HepG2 (cell line): ENCODE results near the gene ZBTB17. TPM values are rescaled to one million over a fixed set of nuclear protein-coding genes. Genes with fewer than 3 reads are reported as not detected.

ENCODE experiments used
- MTF1 ChIP-seq: sonication (generic); formaldehyde crosslinking; IDR thresholded peaks from 2 replicates; pipeline ENCODE4 v1.5.0; 2020; ENCODE audit warnings: missing genetic modification reagents
- POLR2AphosphoS5 ChIP-seq: IDR thresholded peaks from 2 replicates; pipeline ENCODE4 v1.6.1; 2012; ENCODE audit warnings: low read depth, low read length
- SNAPC4 ChIP-seq: sonication (generic); formaldehyde crosslinking; IDR thresholded peaks from 2 replicates; pipeline ENCODE4 v1.4.0; 2020; ENCODE audit warnings: mild to moderate bottlenecking, missing genetic modification reagents
- SOX6 ChIP-seq, 2 experiments: fragments of 450-650 bp in 1 of 2; sonication (generic) in 1 of 2; formaldehyde crosslinking in 1 of 2; IDR thresholded peaks; 2 replicates each; pipeline versions ENCODE4 v1.4.0 to v1.6.1; 2017 to 2020; ENCODE audit warnings: antibody characterized with exemption in 1 of 2, mild to moderate bottlenecking in 1 of 2, missing genetic modification reagents in 1 of 2
- ZHX2 ChIP-seq, 2 experiments: sonication (generic) in 1 of 2; formaldehyde crosslinking in 1 of 2; IDR thresholded peaks; 2 replicates each; pipeline versions ENCODE4 v1.6.1 to v1.9.0; 2014 to 2022; ENCODE audit warnings: antibody characterized with exemption in 1 of 2, borderline replicate concordance in 1 of 2, inconsistent platforms in 1 of 2, low read depth in 1 of 2, missing genetic modification reagents in 1 of 2
- ZNF451 ChIP-seq: sonication (generic); formaldehyde crosslinking; IDR thresholded peaks from 2 replicates; pipeline ENCODE4 v1.5.0; 2020; ENCODE audit warnings: mild to moderate bottlenecking, missing genetic modification reagents
- ZNF644 ChIP-seq: IDR thresholded peaks from 2 replicates; pipeline ENCODE4 v1.6.1; 2016; ENCODE audit warnings: low read depth
- ZNF720 ChIP-seq: sonication (generic); formaldehyde crosslinking; IDR thresholded peaks from 2 replicates; pipeline ENCODE4 v1.4.0; 2020; ENCODE audit warnings: missing genetic modification reagents
- ZNF766 ChIP-seq: sonication (generic); formaldehyde crosslinking; IDR thresholded peaks from 2 replicates; pipeline ENCODE4 v1.5.0; 2020; ENCODE audit warnings: missing genetic modification reagents, borderline replicate concordance
- polyA plus RNA-seq, 8 experiments: library from polyadenylated mRNA; depleted of rRNA in 3 of 8; stranded (reverse) in 7 of 8; unstranded in 1 of 8; fragments of >200 nt; fragmentation: Illumina TruSeq in 4 of 8; extraction: Trizol in 4 of 8; gene quantifications; 2 replicates each; pipeline versions ENCODE4 v1.2.1 to v1.2.3, GENCODE V29; 2011 to 2016; ENCODE audit warnings: low read depth in 4 of 8, missing spikeins in 1 of 8, mixed read lengths in 1 of 8; ENCODE audit not compliant: insufficient read depth in 1 of 8
- total RNA-seq, 5 experiments: library from RNA; depleted of rRNA; stranded (reverse); fragments of >200 nt; fragmentation: Illumina TruSeq; extraction: Trizol; gene quantifications; 2 replicates each; pipeline ENCODE4 v1.2.3, GENCODE V29; 2016; ENCODE audit warnings: low read depth in 1 of 5
- TF ChIP-seq, protein P1 (sequence below): IDR thresholded peaks from 2 replicates; pipeline ENCODE4 v1.6.1; 2016; ENCODE audit warnings: missing compliant biosample characterization, missing genetic modification reagents, borderline replicate concordance
- TF ChIP-seq, protein P2 (sequence below), 2 experiments: IDR thresholded peaks; 2 replicates each; pipeline ENCODE4 v1.6.1; 2011 to 2012; ENCODE audit warnings: low read length in 2 of 2, borderline replicate concordance in 1 of 2, low read depth in 1 of 2, mild to moderate bottlenecking in 1 of 2, moderate library complexity in 1 of 2

ZBTB17 gene
- total and polyA plus RNA-seq, 2 of the 13 experiments (the other 11 are each of a cell fraction or from before 2014, with no cell fraction given), result 16.7 to 17.0 TPM

DNA sequence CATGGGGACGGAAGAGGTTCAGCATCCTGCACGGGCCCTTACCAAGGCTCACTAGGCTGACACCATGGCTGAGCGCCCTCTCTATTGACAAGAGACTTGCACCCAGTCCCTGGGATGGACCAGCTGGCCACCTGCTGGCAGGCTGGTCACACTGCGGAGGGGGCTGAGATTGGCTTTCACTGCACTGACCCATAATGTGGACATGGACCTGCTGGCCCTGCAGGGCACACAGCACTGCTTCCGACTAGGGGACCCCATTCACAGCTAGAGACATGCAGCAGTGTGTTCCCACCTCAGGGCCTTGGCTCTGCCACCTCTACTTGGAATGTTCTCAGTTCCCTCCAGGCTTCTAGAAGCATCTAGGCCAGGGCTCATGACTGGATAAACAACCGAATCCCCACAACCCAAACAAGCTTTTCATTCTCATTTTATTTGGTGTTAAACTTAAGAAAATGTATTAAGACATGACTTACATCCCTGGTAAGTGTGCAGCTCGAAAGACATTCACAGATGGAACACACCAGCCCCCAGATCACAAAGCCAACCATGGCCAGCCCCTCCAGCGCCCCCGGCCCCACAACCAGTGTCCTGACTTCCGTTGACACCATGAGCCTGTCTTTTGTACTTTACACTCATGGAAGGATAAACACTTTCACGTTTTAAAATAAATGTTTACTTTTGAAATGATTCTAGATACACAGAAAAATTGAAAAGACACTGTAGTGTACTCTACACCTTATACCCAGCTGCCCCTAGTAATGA, 18.9 kb upstream of the ZBTB17 start (continued):
- TF ChIP-seq SNAPC4 (CRISPR knock-in tag), result no peak
- TF ChIP-seq SOX6 (IDR thresholded peaks at IDR 0.05), result no peak
- peak; percentile 16; the same call in 1 of the 2 replicates for TF ChIP-seq SOX6 (CRISPR knock-in tag; IDR thresholded peaks at IDR 0.05)
- TF ChIP-seq MTF1 (CRISPR knock-in tag), result no peak
- no peak for TF ChIP-seq ZNF720 (CRISPR knock-in tag)
- TF ChIP-seq POLR2AphosphoS5, result no peak
- TF ChIP-seq ZNF766 (CRISPR knock-in tag), result no peak
- no peak for TF ChIP-seq ZNF644
- no peak for TF ChIP-seq ZHX2 (IDR thresholded peaks at IDR 0.05; ENCODE audit: low read depth)
- TF ChIP-seq ZHX2 (CRISPR knock-in tag; IDR thresholded peaks at IDR 0.05; ENCODE audit: borderline replicate concordance), result no peak
- TF ChIP-seq ZNF451 (CRISPR knock-in tag), result no peak
- TF ChIP-seq, protein P1, sequence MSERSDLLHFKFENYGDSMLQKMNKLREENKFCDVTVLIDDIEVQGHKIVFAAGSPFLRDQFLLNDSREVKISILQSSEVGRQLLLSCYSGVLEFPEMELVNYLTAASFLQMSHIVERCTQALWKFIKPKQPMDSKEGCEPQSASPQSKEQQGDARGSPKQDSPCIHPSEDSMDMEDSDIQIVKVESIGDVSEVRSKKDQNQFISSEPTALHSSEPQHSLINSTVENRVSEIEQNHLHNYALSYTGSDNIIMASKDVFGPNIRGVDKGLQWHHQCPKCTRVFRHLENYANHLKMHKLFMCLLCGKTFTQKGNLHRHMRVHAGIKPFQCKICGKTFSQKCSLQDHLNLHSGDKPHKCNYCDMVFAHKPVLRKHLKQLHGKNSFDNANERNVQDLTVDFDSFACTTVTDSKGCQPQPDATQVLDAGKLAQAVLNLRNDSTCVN (CRISPR knock-in tag), result 0 out of 2 replicates have a peak, but pooled peaks have one; percentile 23
- TF ChIP-seq, protein P2, sequence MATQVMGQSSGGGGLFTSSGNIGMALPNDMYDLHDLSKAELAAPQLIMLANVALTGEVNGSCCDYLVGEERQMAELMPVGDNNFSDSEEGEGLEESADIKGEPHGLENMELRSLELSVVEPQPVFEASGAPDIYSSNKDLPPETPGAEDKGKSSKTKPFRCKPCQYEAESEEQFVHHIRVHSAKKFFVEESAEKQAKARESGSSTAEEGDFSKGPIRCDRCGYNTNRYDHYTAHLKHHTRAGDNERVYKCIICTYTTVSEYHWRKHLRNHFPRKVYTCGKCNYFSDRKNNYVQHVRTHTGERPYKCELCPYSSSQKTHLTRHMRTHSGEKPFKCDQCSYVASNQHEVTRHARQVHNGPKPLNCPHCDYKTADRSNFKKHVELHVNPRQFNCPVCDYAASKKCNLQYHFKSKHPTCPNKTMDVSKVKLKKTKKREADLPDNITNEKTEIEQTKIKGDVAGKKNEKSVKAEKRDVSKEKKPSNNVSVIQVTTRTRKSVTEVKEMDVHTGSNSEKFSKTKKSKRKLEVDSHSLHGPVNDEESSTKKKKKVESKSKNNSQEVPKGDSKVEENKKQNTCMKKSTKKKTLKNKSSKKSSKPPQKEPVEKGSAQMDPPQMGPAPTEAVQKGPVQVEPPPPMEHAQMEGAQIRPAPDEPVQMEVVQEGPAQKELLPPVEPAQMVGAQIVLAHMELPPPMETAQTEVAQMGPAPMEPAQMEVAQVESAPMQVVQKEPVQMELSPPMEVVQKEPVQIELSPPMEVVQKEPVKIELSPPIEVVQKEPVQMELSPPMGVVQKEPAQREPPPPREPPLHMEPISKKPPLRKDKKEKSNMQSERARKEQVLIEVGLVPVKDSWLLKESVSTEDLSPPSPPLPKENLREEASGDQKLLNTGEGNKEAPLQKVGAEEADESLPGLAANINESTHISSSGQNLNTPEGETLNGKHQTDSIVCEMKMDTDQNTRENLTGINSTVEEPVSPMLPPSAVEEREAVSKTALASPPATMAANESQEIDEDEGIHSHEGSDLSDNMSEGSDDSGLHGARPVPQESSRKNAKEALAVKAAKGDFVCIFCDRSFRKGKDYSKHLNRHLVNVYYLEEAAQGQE (IDR thresholded peaks at IDR 0.05; ENCODE audit: borderline replicate concordance in 1 of 2, low read depth in 1 of 2, low read length in 2 of 2), result no peak
